Fibroblast of the aortic adventitia (primary cell): Measurements from ENCODE around the gene PDYN. TPM values are rescaled to one million over a fixed set of nuclear protein-coding genes. Genes with fewer than 3 reads are reported as not detected.

Experiments
- DNase-seq: peaks from one replicate; pipeline ENCODE4 v3.0.0-alpha.2; 2010; ENCODE audit warnings: low read depth
- H3K4me3 ChIP-seq: 2 replicates; pipeline ENCODE4 v1.5.1; 2011; ENCODE audit warnings: low read depth, mild to moderate bottlenecking, control low read depth, low read length, moderate library complexity
- CTCF ChIP-seq: IDR thresholded peaks from 2 replicates; pipeline ENCODE4 v1.5.1; 2011; ENCODE audit warnings: mild to moderate bottlenecking, low read length, control low read depth, inconsistent platforms; ENCODE audit not compliant: insufficient read depth
- total RNA-seq: library from RNA; depleted of rRNA; stranded (reverse); fragments of >200 nt; gene quantifications from 2 replicates; pipeline ENCODE4 v1.2.3, GENCODE V29; 2012; ENCODE audit warnings: low replicate concordance

The PDYN gene
- total RNA-seq, 1 donor, result not detected

GRCh38 chr20:1965520-1966351, 28.1 kb downstream of the PDYN start:
- H3K4me3 ChIP-seq, result no peak overlapping the region

GRCh38 chr20:1964659-1965405, 29.0 kb downstream of the PDYN start:
- no peak overlapping the region for H3K4me3 ChIP-seq
- no peak for DNase-seq
- no peak for TF ChIP-seq CTCF

More at GRCh38 chr20:1965520-1966351, 28.1 kb downstream of the PDYN start:
- DNase-seq, result peak; percentile 64
- peak; percentile 86 for TF ChIP-seq CTCF

GRCh38 chr20:1964061-1964460, 29.8 kb downstream of the PDYN start:
- H3K4me3 ChIP-seq, result no peak overlapping the region
- DNase-seq, result no peak
- TF ChIP-seq CTCF, result no peak

GRCh38 chr20:1961374-1961773, 32.5 kb downstream of the PDYN start:
- TF ChIP-seq CTCF, result no peak
- DNase-seq, result no peak
- no peak overlapping the region for H3K4me3 ChIP-seq

- TF ChIP-seq CTCF, result no peak
- no peak overlapping the region for H3K4me3 ChIP-seq
- no peak for DNase-seq
Observed at GRCh38 chr20:1959156-1959555, 34.7 kb downstream of the PDYN start.

- DNase-seq, result no peak
- no peak for TF ChIP-seq CTCF
- no peak overlapping the region for H3K4me3 ChIP-seq
Observed at GRCh38 chr20:1958426-1958825, 35.4 kb downstream of the PDYN start.
